Right lobe of liver (tissue), 4 donors: ENCODE data around the gene ELOVL5.

ENCODE experiments used
- CTCF ChIP-seq, 4 donors: fragments of 200-600 bp in 3 of 4; fragments of 450-650 bp in 1 of 4; IDR thresholded peaks; one replicate each; pipeline versions ENCODE4 v1.5.1 to v1.8.0; 2016 to 2022; ENCODE audit warnings: antibody characterized with exemption in 4 of 4, mild to moderate bottlenecking in 2 of 4
- POLR2A ChIP-seq: fragments of 450-650 bp; IDR thresholded peaks from one replicate; pipeline ENCODE4 v1.6.1; 2017; ENCODE audit warnings: antibody characterized with exemption, mild to moderate bottlenecking
- donor health status: DM: no; HTN: no; CAD: no.
- donor health status: DM: no; HTN: no; CAD: no.
- donor health status: DM: no; HTN: yes; CAD: no.

GRCh38 chr6:53252177-53252692 lies 96.5 kb downstream of the ELOVL5 start:
- TF ChIP-seq CTCF (IDR thresholded peaks at IDR 0.05): no peak
- no peak for TF ChIP-seq POLR2A
